Progenitor cell of endocrine pancreas (in vitro differentiated cells): ENCODE data around the gene CCDC170. TPM values are rescaled to one million over a fixed set of nuclear protein-coding genes. Genes with fewer than 3 reads are reported as not detected.

Source experiments
- DNase-seq: peaks from one replicate; pipeline ENCODE4 v3.0.0; 2021; ENCODE audit warnings: low spot score; ENCODE audit not compliant: unreplicated experiment
- H3K27ac Mint-ChIP-seq: 2 replicates; pipeline ENCODE4 v1.8.0; 2021; ENCODE audit warnings: mild to moderate bottlenecking, moderate library complexity, mixed read lengths
- H3K27me3 Mint-ChIP-seq: 2 replicates; pipeline ENCODE4 v1.8.0; 2021; ENCODE audit warnings: mixed read lengths
- H3K36me3 Mint-ChIP-seq: 2 replicates; pipeline ENCODE4 v1.8.0; 2022; ENCODE audit warnings: mixed read lengths; ENCODE audit not compliant: insufficient read depth
- H3K4me1 Mint-ChIP-seq: 2 replicates; pipeline ENCODE4 v1.8.0; 2021; ENCODE audit warnings: low read depth, mixed read lengths
- H3K4me3 Mint-ChIP-seq: 2 replicates; pipeline ENCODE4 v1.8.0; 2021; ENCODE audit warnings: low read depth, mild to moderate bottlenecking, moderate library complexity, mixed read lengths
- H3K9me3 Mint-ChIP-seq: 2 replicates; pipeline ENCODE4 v1.8.0; 2021; ENCODE audit warnings: low read depth, mixed read lengths
- CTCF ChIP-seq: fragments of 200-600 bp; sonication (generic); IDR thresholded peaks from one replicate; pipeline ENCODE4 v1.5.0; 2021; ENCODE audit warnings: antibody characterized with exemption, mild to moderate bottlenecking; ENCODE audit not compliant: unreplicated experiment
- total RNA-seq: library from RNA; stranded (reverse); gene quantifications from 2 replicates; pipeline ENCODE4 v1.2.1, GENCODE V29; 2021

CCDC170 gene
- total RNA-seq, 1 donor from 2014 or later: not detected

- TF ChIP-seq CTCF: no peak
- Mint-ChIP-seq H3K36me3 (no peaks in the 10 kb centered on the region), H3K4me1 (no peaks in the 10 kb centered on the region), H3K4me3 (no peak overlapping the region), H3K27ac (no peak overlapping the region), H3K9me3 (no peaks in the 10 kb centered on the region), H3K27me3 (no peaks in the 10 kb centered on the region)
- DNase-seq: no peak
These were observed 82.8 kb downstream of the CCDC170 start for GRCh38 chr6:151576633-151577032.

- Mint-ChIP-seq H3K36me3 (no peaks in the 10 kb centered on the region), H3K27me3 (no peaks in the 10 kb centered on the region), H3K4me1 (no peaks in the 10 kb centered on the region), H3K27ac (no peak overlapping the region), H3K4me3 (no peak overlapping the region), H3K9me3 (no peaks in the 10 kb centered on the region)
- TF ChIP-seq CTCF: no peak
- no peak for DNase-seq
These were observed 83.4 kb downstream of the CCDC170 start for GRCh38 chr6:151577257-151577656.

- H3K4me1 Mint-ChIP-seq: peaks cover 9% of the 10 kb centered on the region
- peaks cover 3% of the 10 kb centered on the region for H3K27me3 Mint-ChIP-seq
- H3K27ac Mint-ChIP-seq: no peak overlapping the region
- H3K9me3 Mint-ChIP-seq: no peaks in the 10 kb centered on the region
- DNase-seq: no peak
- TF ChIP-seq CTCF: no peak
- H3K36me3 Mint-ChIP-seq: no peaks in the 10 kb centered on the region
- H3K4me3 Mint-ChIP-seq: no peak overlapping the region
These were observed 91.9 kb downstream of the CCDC170 start for GRCh38 chr6:151585741-151586140.

- peaks cover 12% of the 10 kb centered on the region for H3K9me3 Mint-ChIP-seq
- peaks cover 9% of the 10 kb centered on the region for H3K4me1 Mint-ChIP-seq
- no peak for DNase-seq
- no peaks in the 10 kb centered on the region for H3K36me3 Mint-ChIP-seq
- H3K27me3 Mint-ChIP-seq: peaks cover 3% of the 10 kb centered on the region
- no peak overlapping the region for H3K27ac Mint-ChIP-seq
- TF ChIP-seq CTCF: no peak
- no peak overlapping the region for H3K4me3 Mint-ChIP-seq
These were observed 95.8 kb downstream of the CCDC170 start for GRCh38 chr6:151589667-151590066.

- H3K4me1 Mint-ChIP-seq: peaks cover 9% of the 10 kb centered on the region
These were observed 96.9 kb downstream of the CCDC170 start for GRCh38 chr6:151590742-151591141.

More at GRCh38 chr6:151590742-151591141, 96.9 kb downstream of the CCDC170 start:
- Mint-ChIP-seq H3K36me3 (no peaks in the 10 kb centered on the region), H3K27ac (no peak overlapping the region), H3K4me3 (no peak overlapping the region), H3K9me3 (peaks cover 12% of the 10 kb centered on the region), H3K27me3 (peaks cover 3% of the 10 kb centered on the region)
- TF ChIP-seq CTCF: no peak
- no peak for DNase-seq
